Endodermal cell (in vitro differentiated cells): ENCODE results near the gene ACBD3. TPM values are rescaled to one million over a fixed set of nuclear protein-coding genes. Genes with fewer than 3 reads are reported as not detected.

Experiments
- DNase-seq: peaks from one replicate; pipeline ENCODE4 v3.0.0-alpha.2; 2017
- H3K27ac ChIP-seq: 2 replicates; pipeline ENCODE4 v1.5.1; 2013; ENCODE audit warnings: mild to moderate bottlenecking, low read depth, low read length, moderate library complexity
- H3K27me3 ChIP-seq: 2 replicates; pipeline ENCODE4 v1.6.1; 2013; ENCODE audit warnings: mild to moderate bottlenecking, low read length, moderate library complexity; ENCODE audit not compliant: insufficient read depth, control insufficient read depth, poor library complexity, severe bottlenecking
- H3K36me3 ChIP-seq: 2 replicates; pipeline ENCODE4 v1.7.0; 2013; ENCODE audit warnings: mild to moderate bottlenecking, low read length, moderate library complexity; ENCODE audit not compliant: control insufficient read depth, insufficient read depth
- H3K4me1 ChIP-seq: one replicate; pipeline ENCODE4 v1.7.0; 2013; ENCODE audit warnings: low read length; ENCODE audit not compliant: control insufficient read depth, insufficient read depth
- H3K4me3 ChIP-seq: 2 replicates; pipeline ENCODE4 v1.5.1; 2013; ENCODE audit warnings: mild to moderate bottlenecking, low read length, moderate library complexity
- H3K9ac ChIP-seq: 2 replicates; pipeline ENCODE4 v1.6.1; 2013; ENCODE audit warnings: mild to moderate bottlenecking, low read length, moderate library complexity; ENCODE audit not compliant: poor library complexity, severe bottlenecking; ENCODE audit errors: extremely low read depth
- H3K9me3 ChIP-seq: 2 replicates; pipeline ENCODE4 v1.6.1; 2013; ENCODE audit warnings: mild to moderate bottlenecking, low read length, moderate library complexity; ENCODE audit not compliant: control insufficient read depth
- H3K27ac Mint-ChIP-seq: 2 replicates; pipeline ENCODE4 v1.8.0; 2020; ENCODE audit warnings: mixed read lengths
- H3K27me3 Mint-ChIP-seq: 2 replicates; pipeline ENCODE4 v1.8.0; 2021; ENCODE audit warnings: mild to moderate bottlenecking, mixed read lengths; ENCODE audit not compliant: insufficient read depth
- H3K36me3 Mint-ChIP-seq: 2 replicates; pipeline ENCODE4 v1.8.0; 2020; ENCODE audit warnings: low read depth, mixed read lengths
- H3K4me1 Mint-ChIP-seq: 2 replicates; pipeline ENCODE4 v1.8.0; 2020; ENCODE audit warnings: mixed read lengths
- H3K4me3 Mint-ChIP-seq: 2 replicates; pipeline ENCODE4 v1.8.0; 2020; ENCODE audit warnings: mild to moderate bottlenecking, moderate library complexity, mixed read lengths
- H3K9me3 Mint-ChIP-seq: 2 replicates; pipeline ENCODE4 v1.8.0; 2020; ENCODE audit warnings: mild to moderate bottlenecking, mixed read lengths
- CTCF ChIP-seq: fragments of 200-600 bp; sonication (generic); conservative IDR thresholded peaks from 2 replicates; pipeline ENCODE4 v1.5.0; 2021; ENCODE audit warnings: antibody characterized with exemption, mild to moderate bottlenecking
- WGBS, 2 experiments: methylation state at CpG; one replicate each; pipeline versions ENCODE4 v1.1.5 to v1.1.7; 2013; ENCODE audit warnings: missing lambda C conversion rate in 2 of 2, mixed read lengths in 1 of 2; ENCODE audit not compliant: insufficient coverage in 1 of 2, insufficient read length in 1 of 2; 5-methylcytosine and 5-hydroxymethylcytosine counted together
- total RNA-seq, 2 donors: library from RNA; stranded (reverse); fragmentation: NEBNext Ultra II Directional in 1 of 2; extraction: Animal tissue kit (Norgen Biotek cat#: 25700) in 1 of 2; gene quantifications; 2 replicates in 1 of 2; 3 replicates in 1 of 2; pipeline ENCODE4 v1.2.1, GENCODE V29; 2021

The ACBD3 gene
- total RNA-seq, 2 donors from 2014 or later: 34.8 to 48.0 TPM

DNA sequence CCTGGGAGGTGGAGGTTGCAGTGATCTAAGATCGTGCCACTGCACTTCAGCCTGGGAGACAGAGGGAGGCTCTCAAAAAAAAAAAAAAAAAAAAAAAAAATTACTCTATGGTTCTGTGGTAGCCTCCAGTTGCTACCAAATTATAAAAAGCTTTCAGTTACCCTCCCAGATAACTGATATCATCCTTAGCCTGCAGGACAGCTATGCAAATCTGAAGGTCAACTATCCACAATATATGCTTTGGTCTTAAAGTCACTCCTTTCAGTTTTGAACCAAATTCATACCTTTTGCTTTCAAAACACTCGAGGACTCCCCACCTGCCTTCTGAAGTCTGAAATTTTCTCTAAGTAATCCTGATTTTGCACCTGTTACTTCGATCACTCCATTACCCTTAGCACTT is 40.1 kb upstream of the ACBD3 start:
- peak overlapping the region; percentile 92 for H3K4me3 ChIP-seq
- 87% methylated on average over 3 of the region's 3 CpGs; no CpG with 5 or more reads in 1 of the 2 experiments for WGBS, 2 experiments
- peaks cover 6% of the 10 kb centered on the region for H3K4me1 ChIP-seq
- H3K27ac ChIP-seq: no peak overlapping the region
- H3K4me1 Mint-ChIP-seq: peaks cover 22% of the 10 kb centered on the region
- H3K9me3 ChIP-seq: no peaks in the 10 kb centered on the region
- TF ChIP-seq CTCF: no peak
- peaks cover 14% of the 10 kb centered on the region for H3K36me3 Mint-ChIP-seq
- no peaks in the 10 kb centered on the region for H3K27me3 Mint-ChIP-seq
- H3K4me3 Mint-ChIP-seq: peak overlapping the region; percentile 84
- no peak for DNase-seq
- peaks cover 44% of the 10 kb centered on the region for H3K36me3 ChIP-seq
- no peaks in the 10 kb centered on the region for H3K9me3 Mint-ChIP-seq
- no peaks in the 10 kb centered on the region for H3K27me3 ChIP-seq
- peak overlapping the region; percentile 95 for H3K9ac ChIP-seq
- H3K27ac Mint-ChIP-seq: no peak overlapping the region

DNA sequence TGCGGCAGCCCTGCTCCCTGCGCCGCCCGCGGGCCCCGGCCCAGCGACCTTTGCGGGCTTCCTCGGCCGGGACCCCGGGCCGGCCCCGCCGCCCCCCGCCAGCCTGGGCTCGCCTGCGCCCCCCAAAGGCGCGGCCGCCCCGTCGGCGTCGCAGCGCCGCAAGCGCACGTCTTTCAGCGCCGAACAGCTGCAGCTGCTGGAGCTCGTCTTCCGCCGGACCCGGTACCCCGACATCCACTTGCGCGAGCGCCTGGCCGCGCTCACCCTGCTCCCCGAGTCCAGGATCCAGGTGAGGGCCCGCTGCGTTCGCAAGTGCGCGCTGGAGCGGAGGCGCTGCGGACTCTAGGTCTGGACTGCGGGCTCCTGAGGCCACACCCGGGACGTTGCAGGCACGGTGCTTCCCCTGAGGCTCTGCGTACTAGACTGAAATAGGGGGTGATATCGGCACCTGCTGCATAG is 37.3 kb upstream of the ACBD3 start:
- no peaks in the 10 kb centered on the region for H3K9me3 Mint-ChIP-seq
- peaks cover 39% of the 10 kb centered on the region for H3K4me1 Mint-ChIP-seq
- peak; percentile 81 for DNase-seq
- H3K27ac Mint-ChIP-seq: peak overlapping the region; percentile 88
- Histone ChIP-seq H3K4me1 (peaks cover 10% of the 10 kb centered on the region), H3K9me3 (no peaks in the 10 kb centered on the region), H3K27me3 (no peaks in the 10 kb centered on the region), H3K27ac (no peak overlapping the region), H3K4me3 (peak overlapping the region; percentile 92), H3K36me3 (peaks cover 29% of the 10 kb centered on the region), H3K9ac (peak overlapping the region; percentile 95)
- TF ChIP-seq CTCF: peak; percentile 49
- H3K36me3 Mint-ChIP-seq: peaks cover 14% of the 10 kb centered on the region
- 1 to 7% methylated on average over 22 to 55 of the region's 55 CpGs for WGBS, 2 experiments
- peak overlapping the region; percentile 84 for H3K4me3 Mint-ChIP-seq
- no peaks in the 10 kb centered on the region for H3K27me3 Mint-ChIP-seq

DNA sequence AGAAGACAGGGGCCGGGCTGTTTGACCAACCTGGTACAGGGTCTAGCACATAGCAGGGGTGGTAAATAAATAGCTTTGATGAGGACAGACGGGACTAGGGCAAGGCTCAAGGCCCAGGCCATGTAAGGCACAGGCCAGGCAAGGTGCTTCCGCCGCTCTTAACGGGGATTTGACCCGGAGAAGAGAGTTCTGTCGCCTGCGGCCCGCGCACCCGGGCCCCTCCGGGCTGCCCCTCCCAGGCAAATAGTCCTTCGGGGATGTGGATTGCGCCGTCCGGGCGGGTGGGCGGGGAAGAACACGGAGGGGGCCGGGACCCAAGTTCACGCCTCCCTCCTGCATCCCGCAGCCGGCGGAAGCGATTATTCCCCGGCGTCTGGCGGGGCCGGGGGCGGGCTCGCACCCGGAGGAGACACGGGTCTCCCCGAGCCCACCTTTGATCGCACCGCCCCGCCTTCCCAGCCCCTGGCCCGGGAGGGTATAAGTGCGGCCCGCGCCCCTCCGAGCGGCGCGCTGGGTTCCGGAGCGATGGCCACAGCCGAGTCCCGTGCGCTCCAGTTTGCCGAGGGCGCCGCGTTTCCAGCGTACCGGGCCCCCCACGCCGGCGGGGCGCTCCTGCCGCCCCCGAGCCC is 36.7 kb upstream of the ACBD3 start, which contains the start of gene MIXL1:
TSS of gene MIXL1 (plus strand) at position 508 of the 629 bp plus-strand sequence. CDS start at position 526, 18 bp downstream.
- peak; percentile 93 for DNase-seq
- no peaks in the 10 kb centered on the region for H3K9me3 Mint-ChIP-seq
- WGBS, 2 experiments: 1 to 5% methylated on average over 25 to 62 of the region's 62 CpGs
- Histone ChIP-seq H3K27me3 (no peaks in the 10 kb centered on the region), H3K27ac (no peak within 1 kb of the TSS), H3K9ac (peak within 1 kb of the TSS; percentile 95), H3K9me3 (no peaks in the 10 kb centered on the region), H3K4me3 (peak within 1 kb of the TSS; percentile 92), H3K4me1 (peaks cover 10% of the 10 kb centered on the region), H3K36me3 (peaks cover 29% of the 10 kb centered on the region)
- H3K4me1 Mint-ChIP-seq: peaks cover 35% of the 10 kb centered on the region
- H3K27ac Mint-ChIP-seq: peak within 1 kb of the TSS; percentile 88
- TF ChIP-seq CTCF: no peak
- no peaks in the 10 kb centered on the region for H3K27me3 Mint-ChIP-seq
- peak within 1 kb of the TSS; percentile 84 for H3K4me3 Mint-ChIP-seq
- peaks cover 14% of the 10 kb centered on the region for H3K36me3 Mint-ChIP-seq
